Measurements from ENCODE around the gene FBLN2.

Gene FBLN2

GRCh38 chr3:13654330-13655060 is 105.6 kb downstream of the FBLN2 start:
- Histone ChIP-seq H3K4me3 (replicated peaks; ENCODE audit: insufficient read depth, low read length) (no peak overlapping the region), H3K27me3 (ENCODE audit: insufficient read depth, poor library complexity, severe bottlenecking) (peaks cover 32% of the 10 kb centered on the region), H3K27ac (replicated peaks) (no peak overlapping the region)
- DNase-seq (ENCODE audit: low read depth in 1 of 2, low spot score in 1 of 2) = no peak
- TF ChIP-seq, protein P1, sequence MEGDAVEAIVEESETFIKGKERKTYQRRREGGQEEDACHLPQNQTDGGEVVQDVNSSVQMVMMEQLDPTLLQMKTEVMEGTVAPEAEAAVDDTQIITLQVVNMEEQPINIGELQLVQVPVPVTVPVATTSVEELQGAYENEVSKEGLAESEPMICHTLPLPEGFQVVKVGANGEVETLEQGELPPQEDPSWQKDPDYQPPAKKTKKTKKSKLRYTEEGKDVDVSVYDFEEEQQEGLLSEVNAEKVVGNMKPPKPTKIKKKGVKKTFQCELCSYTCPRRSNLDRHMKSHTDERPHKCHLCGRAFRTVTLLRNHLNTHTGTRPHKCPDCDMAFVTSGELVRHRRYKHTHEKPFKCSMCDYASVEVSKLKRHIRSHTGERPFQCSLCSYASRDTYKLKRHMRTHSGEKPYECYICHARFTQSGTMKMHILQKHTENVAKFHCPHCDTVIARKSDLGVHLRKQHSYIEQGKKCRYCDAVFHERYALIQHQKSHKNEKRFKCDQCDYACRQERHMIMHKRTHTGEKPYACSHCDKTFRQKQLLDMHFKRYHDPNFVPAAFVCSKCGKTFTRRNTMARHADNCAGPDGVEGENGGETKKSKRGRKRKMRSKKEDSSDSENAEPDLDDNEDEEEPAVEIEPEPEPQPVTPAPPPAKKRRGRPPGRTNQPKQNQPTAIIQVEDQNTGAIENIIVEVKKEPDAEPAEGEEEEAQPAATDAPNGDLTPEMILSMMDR (IDR thresholded peaks at IDR 0.05; ENCODE audit: insufficient read depth, low read length) = no peak
- no peak for TF ChIP-seq POLR2AphosphoS5 (IDR thresholded peaks at IDR 0.05; ENCODE audit: low read depth)
- TF ChIP-seq SPI1 (IDR thresholded peaks at IDR 0.05; ENCODE audit: borderline replicate concordance, low read depth) = no peak
- TF ChIP-seq, protein P2, sequence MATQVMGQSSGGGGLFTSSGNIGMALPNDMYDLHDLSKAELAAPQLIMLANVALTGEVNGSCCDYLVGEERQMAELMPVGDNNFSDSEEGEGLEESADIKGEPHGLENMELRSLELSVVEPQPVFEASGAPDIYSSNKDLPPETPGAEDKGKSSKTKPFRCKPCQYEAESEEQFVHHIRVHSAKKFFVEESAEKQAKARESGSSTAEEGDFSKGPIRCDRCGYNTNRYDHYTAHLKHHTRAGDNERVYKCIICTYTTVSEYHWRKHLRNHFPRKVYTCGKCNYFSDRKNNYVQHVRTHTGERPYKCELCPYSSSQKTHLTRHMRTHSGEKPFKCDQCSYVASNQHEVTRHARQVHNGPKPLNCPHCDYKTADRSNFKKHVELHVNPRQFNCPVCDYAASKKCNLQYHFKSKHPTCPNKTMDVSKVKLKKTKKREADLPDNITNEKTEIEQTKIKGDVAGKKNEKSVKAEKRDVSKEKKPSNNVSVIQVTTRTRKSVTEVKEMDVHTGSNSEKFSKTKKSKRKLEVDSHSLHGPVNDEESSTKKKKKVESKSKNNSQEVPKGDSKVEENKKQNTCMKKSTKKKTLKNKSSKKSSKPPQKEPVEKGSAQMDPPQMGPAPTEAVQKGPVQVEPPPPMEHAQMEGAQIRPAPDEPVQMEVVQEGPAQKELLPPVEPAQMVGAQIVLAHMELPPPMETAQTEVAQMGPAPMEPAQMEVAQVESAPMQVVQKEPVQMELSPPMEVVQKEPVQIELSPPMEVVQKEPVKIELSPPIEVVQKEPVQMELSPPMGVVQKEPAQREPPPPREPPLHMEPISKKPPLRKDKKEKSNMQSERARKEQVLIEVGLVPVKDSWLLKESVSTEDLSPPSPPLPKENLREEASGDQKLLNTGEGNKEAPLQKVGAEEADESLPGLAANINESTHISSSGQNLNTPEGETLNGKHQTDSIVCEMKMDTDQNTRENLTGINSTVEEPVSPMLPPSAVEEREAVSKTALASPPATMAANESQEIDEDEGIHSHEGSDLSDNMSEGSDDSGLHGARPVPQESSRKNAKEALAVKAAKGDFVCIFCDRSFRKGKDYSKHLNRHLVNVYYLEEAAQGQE (IDR thresholded peaks at IDR 0.05; ENCODE audit: insufficient replicate concordance, low read depth) = no peak
- TF ChIP-seq GABPA (IDR thresholded peaks at IDR 0.05; ENCODE audit: low read depth) = no peak

- H3K27ac ChIP-seq (replicated peaks) = no peak overlapping the region
- H3K4me3 ChIP-seq (replicated peaks; ENCODE audit: insufficient read depth, low read length) = no peak overlapping the region
- no peak for DNase-seq (ENCODE audit: low read depth in 1 of 2, low spot score in 1 of 2)
- H3K27me3 ChIP-seq (ENCODE audit: insufficient read depth, poor library complexity, severe bottlenecking) = peaks cover 29% of the 10 kb centered on the region
- TF ChIP-seq SPI1 (IDR thresholded peaks at IDR 0.05; ENCODE audit: borderline replicate concordance, low read depth) = no peak
- TF ChIP-seq, protein P1 (IDR thresholded peaks at IDR 0.05; ENCODE audit: insufficient read depth, low read length) = no peak
- no peak for TF ChIP-seq POLR2AphosphoS5 (IDR thresholded peaks at IDR 0.05; ENCODE audit: low read depth)
- TF ChIP-seq GABPA (IDR thresholded peaks at IDR 0.05; ENCODE audit: low read depth) = no peak
- TF ChIP-seq, protein P2 (IDR thresholded peaks at IDR 0.05; ENCODE audit: insufficient replicate concordance, low read depth) = no peak
These were observed 106.4 kb downstream of the FBLN2 start for GRCh38 chr3:13655061-13655913.

GRCh38 chr3:13656584-13657301 is 107.8 kb downstream of the FBLN2 start:
- no peak for TF ChIP-seq GABPA (IDR thresholded peaks at IDR 0.05; ENCODE audit: low read depth)
- Histone ChIP-seq H3K4me3 (replicated peaks; ENCODE audit: insufficient read depth, low read length) (no peak overlapping the region), H3K27me3 (ENCODE audit: insufficient read depth, poor library complexity, severe bottlenecking) (peaks cover 25% of the 10 kb centered on the region), H3K27ac (replicated peaks) (no peak overlapping the region)
- DNase-seq (ENCODE audit: low read depth in 1 of 2, low spot score in 1 of 2) = no peak

Measured in HL-60 (cell line).